HG03064 (cell line): ENCODE data around the gene IFT25.

Experiments
- ATAC-seq: cut with Tn5 transposase; IDR thresholded peaks from one replicate; pipeline ENCODE4 v1.9.1; 2021; ENCODE audit warnings: low read depth; ENCODE audit not compliant: unreplicated experiment

Gene IFT25

DNA sequence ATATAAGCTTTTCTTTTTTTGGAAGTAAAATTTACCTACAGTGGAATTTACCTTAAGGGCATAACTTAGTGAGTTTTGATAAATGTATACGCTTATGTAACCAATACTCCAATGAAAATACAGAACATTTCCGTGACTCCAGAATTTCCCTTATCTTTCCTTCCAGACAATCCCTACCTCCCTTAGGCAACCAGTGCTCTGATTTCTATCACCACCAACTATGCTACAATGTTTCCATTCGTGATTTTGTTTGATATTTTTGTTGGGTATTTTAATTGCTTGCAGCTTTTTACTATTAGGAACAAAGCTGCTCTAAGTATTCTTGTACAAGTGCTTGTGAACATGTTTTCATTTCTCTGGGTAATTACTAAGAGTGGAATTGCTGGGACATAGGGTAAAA is 14.6 kb downstream of the IFT25 start:
- no peak for ATAC-seq

DNA sequence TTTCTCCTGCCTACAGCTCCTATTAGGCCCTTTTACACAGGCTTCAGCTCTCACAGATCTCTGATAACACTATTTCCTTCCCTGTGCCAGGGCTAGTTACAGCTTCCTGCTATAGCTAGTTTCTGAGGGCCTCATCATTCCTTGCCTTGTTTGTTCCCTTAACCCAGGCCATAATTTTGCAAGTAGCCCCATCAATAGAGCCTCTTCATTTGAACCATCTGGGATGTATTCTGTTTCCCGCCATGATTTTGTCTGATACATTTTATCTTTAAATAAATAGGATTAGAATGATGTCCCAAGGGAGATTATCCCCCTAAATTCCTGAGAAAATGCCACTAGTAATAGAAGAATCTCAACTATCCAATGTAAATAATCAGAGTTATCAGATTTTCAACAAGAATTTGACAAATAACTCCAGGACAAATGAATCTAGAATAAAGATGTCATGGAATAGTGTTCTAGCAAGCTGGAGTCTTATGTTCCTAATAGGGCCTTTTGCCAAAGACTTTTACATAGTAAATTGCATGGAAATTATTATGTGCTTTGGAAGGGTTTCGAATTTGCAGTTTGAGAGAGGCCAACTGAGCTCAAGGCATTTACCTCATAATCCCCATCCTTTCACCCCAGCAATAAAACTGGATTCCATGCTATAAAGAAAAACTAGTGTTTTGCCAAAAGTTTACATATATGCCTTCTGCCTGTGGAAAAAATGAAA is 16.1 kb downstream of the IFT25 start:
- no peak for ATAC-seq

DNA sequence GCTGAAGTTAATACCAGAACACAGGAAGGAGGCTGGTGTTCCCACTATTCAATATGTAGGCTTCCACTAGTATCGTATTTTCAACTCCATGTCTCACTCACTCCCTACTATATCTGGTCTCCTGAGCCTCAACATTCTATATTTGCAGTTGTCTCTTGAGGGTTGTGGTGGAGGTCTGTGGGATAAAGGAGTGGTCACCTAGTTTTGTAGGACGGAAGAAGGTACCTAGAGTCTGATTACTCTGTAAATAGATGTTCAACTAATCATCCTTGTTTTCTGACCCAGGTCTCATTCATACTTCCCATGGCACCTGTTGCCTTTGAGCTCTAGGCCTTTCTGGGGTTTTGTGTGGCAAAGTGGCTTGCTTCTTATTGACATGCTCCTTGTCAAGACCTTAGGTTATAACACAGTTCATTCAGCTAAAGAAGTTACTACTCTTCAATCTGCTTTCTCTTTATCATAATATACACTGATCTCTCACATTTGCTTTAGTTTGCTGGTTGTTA is 18.1 kb downstream of the IFT25 start:
- no peak for ATAC-seq

DNA sequence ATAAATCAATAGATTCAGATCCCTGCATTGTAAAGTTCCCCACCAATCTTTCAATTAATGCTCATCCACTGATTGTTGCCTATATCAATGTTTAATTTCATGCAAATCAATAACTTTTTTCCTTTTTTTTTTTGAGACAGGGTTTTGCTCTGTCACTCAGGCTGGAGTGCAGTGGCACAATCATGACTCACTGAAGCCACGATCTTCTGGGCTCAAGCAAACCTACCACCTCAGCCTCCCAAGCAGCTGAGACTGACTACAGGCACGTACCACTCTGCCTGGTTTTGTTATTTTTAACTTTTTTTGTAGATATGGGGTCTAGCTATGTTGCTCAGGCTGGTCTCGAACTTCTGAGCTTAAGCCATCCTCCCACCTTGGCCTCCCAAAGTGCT is 25.8 kb downstream of the IFT25 start:
- no peak for ATAC-seq

DNA sequence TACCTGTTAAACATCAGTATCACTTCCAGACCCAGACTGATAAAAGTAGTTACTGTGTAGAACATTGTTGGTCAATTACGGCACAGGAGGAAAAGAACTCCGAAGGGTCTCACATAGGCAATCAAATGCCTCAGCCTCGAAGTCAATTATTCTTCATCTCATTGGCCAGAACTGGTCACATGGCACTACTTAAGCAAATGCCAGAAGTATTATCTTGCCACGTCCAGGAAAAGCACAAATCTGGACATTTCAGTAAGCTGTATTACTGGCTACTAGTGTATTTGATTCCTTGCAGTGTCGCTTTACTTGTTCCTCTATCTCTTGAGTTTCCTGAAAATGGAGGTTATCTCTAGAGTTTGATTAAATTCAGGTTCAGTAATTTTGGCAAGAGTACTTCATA is 27.2 kb downstream of the IFT25 start:
- no peak for ATAC-seq

DNA sequence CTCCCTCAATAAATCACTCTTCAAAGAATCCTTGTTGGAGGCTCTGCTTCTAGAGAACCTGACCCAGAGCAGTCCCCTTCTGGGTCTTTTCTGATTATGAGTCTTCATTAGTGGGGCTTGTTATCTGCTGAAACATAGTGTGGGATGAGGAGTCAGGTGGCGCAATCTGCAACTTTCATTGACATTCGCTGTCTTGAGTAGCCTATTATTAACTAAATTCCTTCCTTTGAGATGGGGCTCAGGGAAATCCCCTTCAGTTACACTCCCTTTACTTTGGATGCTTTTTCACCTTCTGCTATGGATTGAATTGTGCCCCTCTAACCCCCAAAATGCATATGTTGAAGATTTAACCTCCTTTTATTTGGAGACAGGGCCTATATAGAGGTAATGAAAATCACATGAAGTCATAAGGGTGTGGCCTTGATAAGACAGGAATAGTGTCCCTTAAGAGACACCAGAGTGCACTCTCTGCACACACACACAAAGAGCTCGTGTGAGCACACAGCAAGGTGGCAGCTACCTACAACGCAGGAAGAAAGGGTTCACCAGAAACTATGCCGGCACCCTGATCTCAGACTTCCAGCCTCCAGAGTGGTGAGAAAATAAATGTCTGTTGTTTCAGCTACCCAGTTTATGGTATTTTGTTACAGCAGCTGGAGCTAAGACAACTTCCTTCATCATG is 32.0 kb downstream of the IFT25 start:
- no peak for ATAC-seq

DNA sequence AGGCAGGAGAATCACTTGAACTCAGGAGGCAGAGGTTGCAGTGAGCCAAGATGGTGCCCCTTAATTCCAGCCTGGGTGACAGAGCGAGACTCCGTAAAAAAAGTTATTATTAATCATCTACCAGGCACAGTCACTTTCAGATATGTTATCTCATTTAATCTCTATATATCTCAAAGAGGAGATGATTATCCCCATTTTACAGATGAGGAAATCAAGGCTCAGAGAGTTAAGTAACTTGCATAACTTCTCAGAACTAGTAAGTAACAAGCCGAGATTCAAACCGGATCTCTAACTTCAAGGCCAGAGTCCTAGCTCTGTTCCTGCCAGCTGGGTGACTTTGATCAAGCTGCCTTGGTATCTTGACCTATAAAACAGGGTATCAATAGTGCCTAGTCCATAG is 34.1 kb downstream of the IFT25 start:
- ATAC-seq = no peak

DNA sequence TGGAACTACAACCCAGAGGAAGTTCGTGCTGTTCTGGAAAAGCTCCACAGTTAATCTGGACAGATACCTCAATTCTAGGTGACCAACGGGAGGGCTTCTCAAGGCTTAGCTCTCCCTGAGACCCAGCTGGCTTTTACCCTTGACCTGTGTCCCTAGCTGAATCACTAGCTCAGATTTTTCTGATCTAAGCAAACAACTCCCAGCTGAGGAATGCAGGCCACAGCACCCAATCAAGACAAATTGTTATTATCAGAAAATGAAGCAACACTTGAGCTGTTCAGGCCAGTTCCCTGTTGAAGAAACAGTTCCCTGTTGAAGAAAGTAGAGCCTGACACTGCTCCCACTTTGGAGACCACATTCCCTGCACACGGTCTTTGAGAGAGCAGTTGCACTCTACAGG is 35.6 kb downstream of the IFT25 start:
- no peak for ATAC-seq

DNA sequence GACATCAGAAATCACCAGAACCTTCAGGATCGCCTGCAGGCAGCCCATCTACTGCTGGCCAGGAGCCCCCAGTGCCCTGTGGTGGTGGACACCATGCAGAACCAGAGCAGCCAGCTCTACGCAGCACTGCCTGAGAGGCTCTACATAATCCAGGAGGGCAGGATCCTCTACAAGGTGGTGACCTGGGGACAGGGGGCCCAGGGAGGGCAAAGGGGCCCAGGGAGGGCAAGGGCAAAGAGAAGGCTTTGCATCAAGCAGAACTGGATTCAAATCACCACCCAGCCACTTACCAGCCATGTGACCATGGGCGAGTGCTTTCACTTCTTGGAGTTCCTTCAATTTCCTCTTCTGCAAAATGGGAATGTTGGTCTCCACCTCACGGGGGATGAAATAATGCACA is 39.4 kb downstream of the IFT25 start:
- ATAC-seq = no peak

DNA sequence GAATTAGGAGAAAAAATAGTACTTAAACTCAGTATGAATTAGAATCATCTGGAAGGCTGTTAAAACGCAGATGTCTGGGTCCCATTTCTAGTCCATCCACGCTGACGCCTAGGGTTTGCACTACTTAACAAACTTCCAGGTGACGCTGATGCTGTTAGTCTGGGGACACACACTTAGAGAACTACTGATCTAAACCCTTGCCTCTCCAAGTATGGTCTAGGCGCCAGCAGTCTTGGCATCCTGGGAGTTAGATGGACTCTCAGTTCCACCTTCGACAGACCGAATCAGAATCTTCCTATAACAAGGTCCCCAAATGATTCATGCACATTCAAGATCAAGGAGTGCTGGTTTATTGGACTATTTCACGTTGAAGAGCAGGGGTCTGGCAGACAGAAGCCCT is 40.0 kb downstream of the IFT25 start:
- no peak for ATAC-seq

DNA sequence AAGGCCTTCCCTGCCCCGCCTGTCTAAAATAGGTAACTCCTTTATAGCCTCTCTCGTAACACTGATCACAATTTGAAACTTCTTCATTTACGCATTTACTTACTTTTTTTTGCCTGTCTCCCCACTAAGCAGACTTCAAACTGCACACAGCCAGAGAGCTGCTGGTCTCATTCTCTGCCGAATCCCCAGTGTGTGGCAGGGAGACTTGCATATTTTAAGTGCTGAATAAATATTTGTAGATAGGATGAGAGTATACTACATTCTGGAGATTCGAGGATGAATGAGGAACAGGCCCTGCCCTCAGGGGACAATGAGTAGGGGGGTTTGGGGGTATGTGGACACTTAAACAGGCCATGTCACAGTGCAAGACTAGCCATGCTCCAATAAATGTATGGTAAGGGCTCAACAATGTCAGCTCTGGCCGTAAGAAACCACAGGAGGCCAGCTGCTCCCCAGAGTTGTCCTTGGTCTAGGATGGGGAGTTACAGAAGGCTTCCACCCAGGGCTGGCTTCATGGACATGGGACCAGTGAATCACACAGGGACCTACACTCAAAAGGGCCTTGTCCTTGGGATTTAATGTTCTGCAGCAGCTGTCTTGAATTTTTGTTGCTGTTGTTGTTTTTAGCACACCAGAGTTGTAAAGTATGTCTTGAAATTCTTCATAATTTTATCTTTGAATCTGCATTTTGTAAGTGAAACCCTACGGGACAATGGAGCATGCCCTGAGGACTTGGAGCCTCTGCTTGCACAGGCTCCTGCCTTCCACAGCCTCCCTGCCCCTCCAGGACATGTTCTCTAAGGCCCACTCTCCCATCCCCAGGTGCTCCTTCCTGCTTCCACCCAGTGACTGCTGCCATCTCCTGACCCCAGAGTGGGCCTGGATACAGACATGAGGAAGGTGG is 43.0 kb downstream of the IFT25 start:
- ATAC-seq = no peak

DNA sequence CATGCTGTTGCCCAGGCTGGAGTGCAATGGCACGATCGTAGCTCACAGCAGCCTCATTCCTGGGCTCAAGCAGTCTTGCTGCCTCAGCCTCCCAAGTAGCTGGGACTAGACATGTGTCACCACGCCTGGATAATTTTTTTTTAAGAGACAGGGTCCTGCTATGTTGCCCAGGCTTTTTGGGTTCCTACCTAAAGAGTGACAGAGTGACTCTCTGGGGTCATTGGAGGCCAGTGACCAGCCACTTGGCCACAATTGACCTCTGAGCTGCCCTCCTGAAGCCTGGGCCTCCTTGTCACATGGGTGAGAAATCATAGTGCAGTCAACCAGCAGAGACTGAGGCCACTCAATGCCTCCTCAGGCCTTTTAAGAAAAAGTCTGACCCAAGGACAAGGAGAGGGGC is 45.8 kb downstream of the IFT25 start:
- ATAC-seq = no peak

DNA sequence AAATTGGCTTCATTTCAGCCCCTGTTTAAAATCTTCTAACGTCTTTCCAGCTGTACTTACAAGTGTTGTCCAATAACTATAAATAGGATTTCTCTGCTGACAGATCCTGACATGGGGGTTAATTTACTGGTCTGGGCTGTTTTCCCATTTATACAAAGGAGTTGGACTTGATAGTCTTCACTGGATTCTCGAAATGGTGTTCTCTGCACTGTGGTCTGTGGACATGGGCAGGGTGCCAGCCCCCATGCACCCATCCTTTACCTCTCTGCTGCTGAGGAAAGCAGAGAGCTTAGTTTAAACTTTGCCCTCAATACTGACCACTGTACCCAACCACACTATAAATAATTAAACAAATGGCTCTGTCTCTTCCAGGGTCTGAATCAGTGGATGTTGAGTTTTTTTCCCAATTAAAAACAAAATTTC is 46.3 kb downstream of the IFT25 start:
- no peak for ATAC-seq

DNA sequence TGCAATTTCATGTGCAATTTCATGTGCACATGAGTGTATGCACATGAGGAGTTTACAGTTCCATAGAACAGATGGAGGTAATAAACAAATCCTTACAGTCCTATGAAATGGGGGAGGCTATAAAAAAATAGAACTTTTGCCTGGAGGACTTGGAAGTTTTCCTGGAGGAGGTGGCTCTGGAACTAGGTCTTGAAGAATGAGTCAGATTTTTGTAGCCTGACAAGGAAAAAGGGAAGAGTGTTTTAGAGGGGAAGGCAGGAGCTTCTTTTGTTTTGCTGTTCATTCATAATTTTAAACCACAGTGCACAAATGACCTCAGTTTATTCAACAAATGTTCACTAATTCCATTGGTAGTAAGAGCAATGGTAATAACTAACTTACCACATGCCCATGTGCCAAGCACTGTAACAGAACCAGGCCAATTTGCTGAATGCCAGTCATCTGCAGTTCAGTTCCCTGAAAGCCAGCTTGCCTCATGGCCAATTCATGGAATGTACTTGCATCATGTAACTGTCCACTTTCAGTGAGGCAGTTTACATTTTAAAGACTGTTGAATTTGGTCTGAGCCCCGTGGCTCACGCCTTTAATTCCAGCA is 48.8 kb downstream of the IFT25 start:
- no peak for ATAC-seq

DNA sequence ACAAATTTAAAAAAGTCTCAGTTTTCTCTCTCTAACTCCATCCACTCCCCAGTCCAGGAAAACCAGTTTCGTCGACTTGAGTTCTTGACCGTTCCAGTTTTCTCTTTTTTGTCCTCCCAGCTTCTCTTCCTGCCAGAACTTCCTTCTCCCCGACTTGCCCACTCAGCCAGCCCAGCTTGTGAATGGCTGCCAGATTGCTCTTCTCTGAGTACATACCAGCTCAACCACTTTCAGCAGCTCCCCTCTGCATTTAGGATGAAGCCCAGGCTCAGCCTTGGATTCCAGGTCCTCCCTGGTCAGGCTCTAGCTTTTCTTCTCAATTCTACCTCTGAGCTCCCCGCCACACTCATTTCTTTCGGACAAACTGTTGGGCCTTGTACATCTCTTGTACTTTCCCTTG is 50.1 kb downstream of the IFT25 start:
- no peak for ATAC-seq

DNA sequence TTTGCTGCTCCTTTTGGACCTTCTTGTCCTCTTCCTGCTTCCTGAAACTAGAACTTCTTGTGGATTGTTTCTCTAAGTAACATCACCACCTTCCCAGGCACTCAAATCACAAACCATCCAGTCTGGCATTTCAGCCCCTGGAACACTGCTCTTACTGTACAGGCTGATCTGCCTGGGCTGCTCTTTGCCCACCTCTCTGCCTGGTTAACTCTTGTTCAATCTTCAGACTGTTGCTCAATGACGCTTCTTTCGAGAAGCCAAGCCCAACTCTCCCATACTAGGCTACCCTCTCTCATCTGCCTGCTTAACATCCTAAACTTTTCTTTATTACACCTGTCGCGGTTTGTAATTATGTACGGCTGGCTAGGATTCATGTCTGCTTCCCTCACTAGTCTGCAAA is 50.9 kb downstream of the IFT25 start:
- no peak for ATAC-seq

DNA sequence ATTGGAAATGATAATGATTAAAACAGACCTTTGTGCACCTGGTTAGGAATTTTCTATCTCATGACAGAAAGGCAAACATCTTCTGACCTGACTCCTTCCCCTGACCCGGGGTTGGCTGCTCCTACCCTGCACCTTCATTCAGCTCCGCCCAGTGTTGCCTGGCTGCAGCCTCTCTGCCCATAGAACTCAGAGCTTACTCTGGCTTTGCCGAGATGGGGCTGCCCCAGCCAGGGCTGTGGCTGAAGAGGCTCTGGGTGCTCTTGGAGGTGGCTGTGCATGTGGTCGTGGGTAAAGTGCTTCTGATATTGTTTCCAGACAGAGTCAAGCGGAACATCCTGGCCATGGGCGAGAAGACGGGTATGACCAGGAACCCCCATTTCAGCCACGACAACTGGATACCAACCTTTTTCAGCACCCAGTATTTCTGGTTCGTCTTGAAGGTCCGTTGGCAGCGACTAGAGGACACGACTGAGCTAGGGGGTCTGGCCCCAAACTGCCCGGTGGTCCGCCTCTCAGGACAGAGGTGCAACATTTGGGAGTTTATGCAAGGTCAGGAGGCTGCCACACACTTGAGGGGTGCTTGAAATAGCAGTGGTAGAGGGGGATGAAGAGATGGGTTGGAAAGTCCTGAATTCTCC is 51.4 kb downstream of the IFT25 start, which contains the start of gene DIO1:
Gene DIO1, plus strand, starts transcription at position 189 of the 638 bp plus-strand sequence. Its CDS starts 24 bp downstream, at position 213.
- no peak for ATAC-seq

DNA sequence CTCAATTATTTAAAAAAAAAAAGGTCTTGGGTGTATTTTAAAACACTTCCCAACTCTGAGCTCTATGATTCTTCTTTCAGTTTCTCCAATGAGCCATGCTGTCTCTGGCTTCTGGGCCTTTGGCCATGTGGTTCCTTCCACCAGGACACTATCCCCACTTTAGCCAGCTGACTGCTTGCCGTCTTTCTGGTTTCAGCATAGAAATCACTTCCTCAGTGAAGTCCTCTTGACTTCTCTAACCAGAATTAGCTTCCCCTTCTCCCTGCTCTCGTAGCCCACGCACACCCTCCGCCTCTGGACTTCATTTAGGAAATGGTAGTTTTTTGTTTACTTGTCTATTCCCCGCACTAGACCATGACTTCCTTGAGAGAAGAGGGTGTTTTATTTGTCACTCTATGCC is 52.6 kb downstream of the IFT25 start:
- no peak for ATAC-seq

DNA sequence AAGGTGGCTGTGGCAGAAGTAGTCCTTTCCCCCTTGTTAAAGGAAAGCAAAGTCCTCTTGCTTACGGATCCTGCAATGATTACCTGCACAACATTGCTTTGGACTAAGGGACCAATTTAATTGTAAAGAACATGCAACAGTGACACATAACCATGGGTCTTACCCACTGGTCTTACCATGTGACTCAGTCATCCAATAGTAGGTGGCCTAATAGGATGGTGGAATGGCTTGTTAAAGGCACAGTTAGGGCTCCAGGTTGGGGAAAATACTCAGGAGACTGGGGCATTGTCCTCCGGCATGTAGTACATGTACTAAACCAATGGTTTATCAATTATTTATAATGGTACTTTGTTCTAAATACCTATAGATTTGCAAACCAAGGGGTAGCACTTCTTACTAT is 53.8 kb downstream of the IFT25 start:
- ATAC-seq = no peak

DNA sequence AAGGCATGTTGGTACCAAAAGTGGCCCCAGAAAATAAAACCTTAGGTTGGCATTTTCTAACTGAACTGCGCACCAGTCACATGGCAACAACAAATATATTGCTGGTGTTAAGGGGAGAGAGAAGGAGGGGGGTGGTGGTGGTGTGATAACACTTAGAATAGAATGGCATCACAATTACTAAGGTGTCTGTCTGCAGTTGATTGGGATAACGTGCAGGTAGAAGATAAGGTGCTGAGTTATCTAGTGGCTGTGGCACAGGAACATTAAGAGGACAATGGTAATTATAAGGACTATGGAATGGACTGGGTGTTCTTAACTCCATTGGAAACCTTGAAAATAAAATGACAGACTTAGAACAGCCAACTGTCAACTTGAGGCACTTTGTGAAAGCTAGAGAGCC is 54.5 kb downstream of the IFT25 start:
- ATAC-seq = no peak
